Type B pancreatic cell (in vitro differentiated cells): ENCODE data around the gene SELENON. TPM values are rescaled to one million over a fixed set of nuclear protein-coding genes. Genes with fewer than 3 reads are reported as not detected.
A peak's percentile ranks its signal among the peaks of the same experiment; 100 is the strongest.

Experiments used
- DNase-seq: peaks from one replicate; pipeline ENCODE4 v3.0.0; 2021; ENCODE audit warnings: mixed read lengths; ENCODE audit not compliant: unreplicated experiment; ENCODE audit errors: extremely low spot score
- H3K27ac Mint-ChIP-seq: 2 replicates; pipeline ENCODE4 v1.8.0; 2021; ENCODE audit warnings: mild to moderate bottlenecking, mixed read lengths
- H3K27me3 Mint-ChIP-seq: 2 replicates; pipeline ENCODE4 v1.8.0; 2021; ENCODE audit warnings: mixed read lengths
- H3K36me3 Mint-ChIP-seq: 2 replicates; pipeline ENCODE4 v1.8.0; 2021; ENCODE audit warnings: mixed read lengths
- H3K4me1 Mint-ChIP-seq: one replicate; pipeline ENCODE4 v1.8.0; 2021; ENCODE audit warnings: mixed read lengths; ENCODE audit not compliant: unreplicated experiment
- H3K4me3 Mint-ChIP-seq: 2 replicates; pipeline ENCODE4 v1.8.0; 2021; ENCODE audit warnings: mild to moderate bottlenecking, mixed read lengths
- H3K9me3 Mint-ChIP-seq: 2 replicates; pipeline ENCODE4 v1.8.0; 2021; ENCODE audit warnings: mixed read lengths
- total RNA-seq: library from RNA; stranded (reverse); gene quantifications from 2 replicates; pipeline ENCODE4 v1.2.1, GENCODE V29; 2021; ENCODE audit warnings: low replicate concordance
- TF ChIP-seq, protein P1 (sequence below): fragments of 200-600 bp; sonication (generic); conservative IDR thresholded peaks from 2 replicates; pipeline ENCODE4 v1.5.0; 2021; ENCODE audit warnings: antibody characterized with exemption, mild to moderate bottlenecking

Gene SELENON
- total RNA-seq, 1 donor from 2014 or later: 68.7 TPM

- peaks cover 14% of the 10 kb centered on the region for H3K36me3 Mint-ChIP-seq
- no peaks in the 10 kb centered on the region for H3K9me3 Mint-ChIP-seq
- H3K27ac Mint-ChIP-seq: no peak overlapping the region
- no peak for DNase-seq
- H3K27me3 Mint-ChIP-seq: no peaks in the 10 kb centered on the region
- peaks cover 17% of the 10 kb centered on the region for H3K4me1 Mint-ChIP-seq
- no peak overlapping the region for H3K4me3 Mint-ChIP-seq
- TF ChIP-seq, protein P1, sequence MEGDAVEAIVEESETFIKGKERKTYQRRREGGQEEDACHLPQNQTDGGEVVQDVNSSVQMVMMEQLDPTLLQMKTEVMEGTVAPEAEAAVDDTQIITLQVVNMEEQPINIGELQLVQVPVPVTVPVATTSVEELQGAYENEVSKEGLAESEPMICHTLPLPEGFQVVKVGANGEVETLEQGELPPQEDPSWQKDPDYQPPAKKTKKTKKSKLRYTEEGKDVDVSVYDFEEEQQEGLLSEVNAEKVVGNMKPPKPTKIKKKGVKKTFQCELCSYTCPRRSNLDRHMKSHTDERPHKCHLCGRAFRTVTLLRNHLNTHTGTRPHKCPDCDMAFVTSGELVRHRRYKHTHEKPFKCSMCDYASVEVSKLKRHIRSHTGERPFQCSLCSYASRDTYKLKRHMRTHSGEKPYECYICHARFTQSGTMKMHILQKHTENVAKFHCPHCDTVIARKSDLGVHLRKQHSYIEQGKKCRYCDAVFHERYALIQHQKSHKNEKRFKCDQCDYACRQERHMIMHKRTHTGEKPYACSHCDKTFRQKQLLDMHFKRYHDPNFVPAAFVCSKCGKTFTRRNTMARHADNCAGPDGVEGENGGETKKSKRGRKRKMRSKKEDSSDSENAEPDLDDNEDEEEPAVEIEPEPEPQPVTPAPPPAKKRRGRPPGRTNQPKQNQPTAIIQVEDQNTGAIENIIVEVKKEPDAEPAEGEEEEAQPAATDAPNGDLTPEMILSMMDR: no peak
Observed at GRCh38 chr1:25825605-25826004, 25.6 kb downstream of the SELENON start.

GRCh38 chr1:25826571-25826970 lies 26.6 kb downstream of the SELENON start:
- peaks cover 11% of the 10 kb centered on the region for H3K36me3 Mint-ChIP-seq
- no peaks in the 10 kb centered on the region for H3K9me3 Mint-ChIP-seq
- TF ChIP-seq, protein P1: no peak
- H3K27ac Mint-ChIP-seq: no peak overlapping the region
- H3K4me1 Mint-ChIP-seq: peaks cover 8% of the 10 kb centered on the region
- peak; percentile 62 for DNase-seq
- no peaks in the 10 kb centered on the region for H3K27me3 Mint-ChIP-seq
- no peak overlapping the region for H3K4me3 Mint-ChIP-seq

DNA sequence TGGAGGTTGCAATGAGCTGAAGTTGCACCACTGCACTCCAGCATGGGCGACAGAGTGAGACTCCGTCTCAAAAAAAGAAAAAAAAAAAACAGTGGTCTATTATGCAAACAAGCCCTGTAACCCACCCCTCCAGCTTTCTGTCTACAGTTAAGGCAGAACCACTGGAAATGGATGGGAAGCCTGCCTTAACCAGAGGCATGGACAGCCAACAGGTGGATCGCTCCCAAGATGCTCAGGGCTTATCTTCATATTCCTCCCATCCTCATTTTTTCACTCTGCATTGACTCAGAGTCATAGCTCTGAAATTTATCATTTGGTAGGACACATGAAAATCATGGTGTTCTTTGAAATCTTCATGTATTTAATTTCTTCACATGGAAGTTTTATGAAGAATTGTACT lies 28.5 kb downstream of the SELENON start:
- Mint-ChIP-seq H3K9me3 (no peaks in the 10 kb centered on the region), H3K27ac (no peak overlapping the region), H3K4me1 (no peaks in the 10 kb centered on the region), H3K4me3 (no peak overlapping the region), H3K27me3 (no peaks in the 10 kb centered on the region), H3K36me3 (peaks cover 10% of the 10 kb centered on the region)
- DNase-seq: no peak
- TF ChIP-seq, protein P1: no peak

DNA sequence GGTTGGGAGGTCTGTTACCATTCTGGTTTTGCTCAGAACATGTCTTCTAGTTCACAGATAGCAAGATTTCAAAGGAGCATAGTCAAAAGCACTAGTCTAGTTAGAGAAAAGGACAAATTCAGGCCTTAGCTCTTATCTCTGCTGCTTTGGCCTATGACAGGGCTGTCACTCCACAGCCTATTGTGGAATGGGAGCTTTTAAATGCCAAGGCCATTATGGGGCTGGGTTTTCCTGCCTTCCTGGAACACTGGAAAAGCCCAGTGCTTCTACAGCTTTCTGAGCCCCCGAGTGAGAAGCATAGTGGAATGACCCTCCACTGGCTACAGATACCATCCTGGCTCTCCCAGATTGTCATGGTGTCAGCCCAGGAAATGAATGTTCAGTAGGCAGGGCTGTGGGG lies 29.1 kb downstream of the SELENON start:
- no peaks in the 10 kb centered on the region for H3K4me1 Mint-ChIP-seq
- H3K27me3 Mint-ChIP-seq: no peaks in the 10 kb centered on the region
- peaks cover 10% of the 10 kb centered on the region for H3K36me3 Mint-ChIP-seq
- H3K27ac Mint-ChIP-seq: no peak overlapping the region
- DNase-seq: peak; percentile 15
- TF ChIP-seq, protein P1: no peak
- H3K9me3 Mint-ChIP-seq: no peaks in the 10 kb centered on the region
- no peak overlapping the region for H3K4me3 Mint-ChIP-seq

DNA sequence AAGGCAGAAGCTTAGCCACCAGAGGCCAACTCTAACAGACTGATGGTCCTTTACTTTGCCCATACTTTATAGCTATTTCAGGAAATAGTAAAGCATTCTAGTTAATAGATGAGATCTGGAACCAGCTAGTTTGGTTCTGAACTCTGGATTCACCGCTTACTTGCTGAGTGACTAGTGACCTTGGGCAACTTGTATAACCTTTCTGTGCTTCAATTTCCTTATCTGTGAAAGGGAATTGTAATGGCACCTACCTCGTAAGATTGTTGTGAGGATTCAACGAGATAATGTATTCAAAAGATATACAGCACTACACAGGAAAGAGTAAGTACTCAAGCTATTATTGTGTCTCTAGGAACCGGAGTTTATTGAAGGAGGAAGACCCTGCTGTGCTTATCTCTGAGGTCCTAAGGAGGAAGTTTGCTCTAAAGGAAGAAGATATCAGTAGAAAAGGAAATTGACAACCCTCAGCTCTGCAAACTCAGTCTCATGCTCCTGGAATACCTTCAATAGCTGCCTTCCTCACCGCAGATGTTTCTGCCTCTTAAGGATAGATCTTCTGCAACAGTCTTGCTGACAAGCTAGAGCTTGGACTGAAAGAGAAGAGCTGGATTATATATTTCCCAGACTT lies 31.7 kb downstream of the SELENON start:
- H3K27ac Mint-ChIP-seq: no peak overlapping the region
- no peak for DNase-seq
- H3K4me3 Mint-ChIP-seq: no peak overlapping the region
- TF ChIP-seq, protein P1: no peak
- no peaks in the 10 kb centered on the region for H3K4me1 Mint-ChIP-seq
- peaks cover 10% of the 10 kb centered on the region for H3K36me3 Mint-ChIP-seq
- no peaks in the 10 kb centered on the region for H3K9me3 Mint-ChIP-seq
- no peaks in the 10 kb centered on the region for H3K27me3 Mint-ChIP-seq
